HL-60 (cell line): Measurements from ENCODE around the gene EFNA5.

Experiments
- DNase-seq, 2 experiments: peaks; one replicate each; pipeline ENCODE4 v3.0.0-alpha.2; 2010 to 2020; ENCODE audit warnings: low read depth in 1 of 2, low spot score in 1 of 2
- H3K27ac ChIP-seq: fragments of 250-450 bp; sonication (Bioruptor Pico); replicated peaks from 2 replicates; pipeline ENCODE4 v1.5.1; 2020; ENCODE audit warnings: mild to moderate bottlenecking, moderate library complexity
- H3K27me3 ChIP-seq: fragments of 250-450 bp; sonication (Bioruptor Pico); 2 replicates; pipeline ENCODE4 v1.5.1; 2021; ENCODE audit warnings: mild to moderate bottlenecking, moderate library complexity; ENCODE audit not compliant: insufficient read depth, poor library complexity, severe bottlenecking
- H3K4me3 ChIP-seq: replicated peaks from 2 replicates; pipeline ENCODE4 v1.5.1; 2011; ENCODE audit warnings: mild to moderate bottlenecking, control low read depth, low read length; ENCODE audit not compliant: insufficient read depth
- CTCF ChIP-seq: IDR thresholded peaks from one replicate; pipeline ENCODE4 v1.5.1; 2011; ENCODE audit warnings: low read length, control low read depth, inconsistent platforms; ENCODE audit not compliant: insufficient read depth
- GABPA ChIP-seq: IDR thresholded peaks from 2 replicates; pipeline ENCODE4 v1.6.1; 2012; ENCODE audit warnings: low read depth
- POLR2AphosphoS5 ChIP-seq: IDR thresholded peaks from 2 replicates; pipeline ENCODE4 v1.6.1; 2012; ENCODE audit warnings: low read depth
- REST ChIP-seq: IDR thresholded peaks from 2 replicates; pipeline ENCODE4 v1.6.1; 2012; ENCODE audit warnings: low read depth; ENCODE audit not compliant: insufficient replicate concordance
- SPI1 ChIP-seq: IDR thresholded peaks from 2 replicates; pipeline ENCODE4 v1.6.1; 2012; ENCODE audit warnings: low read depth, mild to moderate bottlenecking, borderline replicate concordance

Gene EFNA5

GRCh38 chr5:107564931-107565372, 105.8 kb downstream of the EFNA5 start:
- Histone ChIP-seq H3K4me3 (no peak overlapping the region), H3K27me3 (no peaks in the 10 kb centered on the region), H3K27ac (no peak overlapping the region)
- DNase-seq: no peak
- TF ChIP-seq POLR2AphosphoS5 (no peak), SPI1 (no peak)

- Histone ChIP-seq H3K27ac (no peak overlapping the region), H3K4me3 (no peak overlapping the region), H3K27me3 (no peaks in the 10 kb centered on the region)
- TF ChIP-seq SPI1 (no peak), REST (no peak), CTCF (no peak), POLR2AphosphoS5 (no peak), GABPA (no peak)
- no peak for DNase-seq
These were observed 106.7 kb downstream of the EFNA5 start for GRCh38 chr5:107563959-107564544.

GRCh38 chr5:107560377-107560776, 110.4 kb downstream of the EFNA5 start:
- TF ChIP-seq CTCF (no peak), REST (no peak), GABPA (no peak), POLR2AphosphoS5 (no peak), SPI1 (no peak)
- DNase-seq: no peak
- H3K27me3 ChIP-seq: no peaks in the 10 kb centered on the region
- no peak overlapping the region for H3K27ac ChIP-seq
- H3K4me3 ChIP-seq: no peak overlapping the region

- H3K27ac ChIP-seq: no peak overlapping the region
- TF ChIP-seq CTCF: no peak
- no peak for TF ChIP-seq SPI1
- no peak for TF ChIP-seq GABPA
- no peak for TF ChIP-seq POLR2AphosphoS5
- TF ChIP-seq REST: no peak
- H3K4me3 ChIP-seq: no peak overlapping the region
- no peak for DNase-seq
- H3K27me3 ChIP-seq: no peaks in the 10 kb centered on the region
These were observed 111.8 kb downstream of the EFNA5 start for GRCh38 chr5:107558823-107559375.
